Measurements from ENCODE around the gene RDM1. TPM values are rescaled to one million over a fixed set of nuclear protein-coding genes. Genes with fewer than 3 reads are reported as not detected.

RDM1 gene
- polyA plus RNA-seq, 2 of the 4 experiments (the other 2 are of a cell fraction), result 4.3 to 4.6 TPM

DNA sequence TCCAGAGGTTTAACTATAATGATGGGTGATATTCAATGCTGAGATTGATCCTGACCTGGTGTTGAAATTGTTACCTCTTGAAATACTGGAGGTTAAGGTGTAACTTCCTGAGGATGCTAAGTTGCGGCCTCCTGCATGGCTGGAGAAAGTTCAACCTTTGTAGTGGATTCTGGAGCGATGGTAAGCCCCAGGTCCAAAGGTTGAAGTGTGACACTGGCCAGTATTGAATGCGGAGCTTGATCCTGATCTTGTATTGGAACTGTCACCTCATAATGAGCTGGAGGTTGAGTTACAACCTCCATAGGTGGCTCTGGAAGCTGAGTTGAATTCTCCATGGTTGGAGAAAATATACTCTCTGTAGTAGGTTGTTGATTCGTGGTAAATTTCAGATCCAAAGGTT, 17.0 kb downstream of the RDM1 start:
- 30% methylated on average over 4 of the region's 4 CpGs for WGBS (ENCODE audit: missing lambda C conversion rate)
- no peak for FAIRE-seq
- TF ChIP-seq BHLHE40 (IDR thresholded peaks at IDR 0.05; ENCODE audit: low read depth, low read length) (no peak), HOXB13 (CRISPR knock-in tag; IDR thresholded peaks at IDR 0.05; ENCODE audit: low read depth) (no peak), SMC3 (IDR thresholded peaks at IDR 0.05) (no peak), RCOR1 (IDR thresholded peaks at IDR 0.05; ENCODE audit: low read depth, low read length) (no peak), ZFP36 (IDR thresholded peaks at IDR 0.05; ENCODE audit: borderline replicate concordance, partially characterized antibody) (no peak)
- TF ChIP-seq, protein P1, sequence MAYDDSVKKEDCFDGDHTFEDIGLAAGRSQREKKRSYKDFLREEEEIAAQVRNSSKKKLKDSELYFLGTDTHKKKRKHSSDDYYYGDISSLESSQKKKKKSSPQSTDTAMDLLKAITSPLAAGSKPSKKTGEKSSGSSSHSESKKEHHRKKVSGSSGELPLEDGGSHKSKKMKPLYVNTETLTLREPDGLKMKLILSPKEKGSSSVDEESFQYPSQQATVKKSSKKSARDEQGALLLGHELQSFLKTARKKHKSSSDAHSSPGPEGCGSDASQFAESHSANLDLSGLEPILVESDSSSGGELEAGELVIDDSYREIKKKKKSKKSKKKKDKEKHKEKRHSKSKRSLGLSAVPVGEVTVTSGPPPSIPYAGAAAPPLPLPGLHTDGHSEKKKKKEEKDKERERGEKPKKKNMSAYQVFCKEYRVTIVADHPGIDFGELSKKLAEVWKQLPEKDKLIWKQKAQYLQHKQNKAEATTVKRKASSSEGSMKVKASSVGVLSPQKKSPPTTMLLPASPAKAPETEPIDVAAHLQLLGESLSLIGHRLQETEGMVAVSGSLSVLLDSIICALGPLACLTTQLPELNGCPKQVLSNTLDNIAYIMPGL (CRISPR knock-in tag; IDR thresholded peaks at IDR 0.05; ENCODE audit: borderline replicate concordance), result no peak
- TF ChIP-seq, protein P2, sequence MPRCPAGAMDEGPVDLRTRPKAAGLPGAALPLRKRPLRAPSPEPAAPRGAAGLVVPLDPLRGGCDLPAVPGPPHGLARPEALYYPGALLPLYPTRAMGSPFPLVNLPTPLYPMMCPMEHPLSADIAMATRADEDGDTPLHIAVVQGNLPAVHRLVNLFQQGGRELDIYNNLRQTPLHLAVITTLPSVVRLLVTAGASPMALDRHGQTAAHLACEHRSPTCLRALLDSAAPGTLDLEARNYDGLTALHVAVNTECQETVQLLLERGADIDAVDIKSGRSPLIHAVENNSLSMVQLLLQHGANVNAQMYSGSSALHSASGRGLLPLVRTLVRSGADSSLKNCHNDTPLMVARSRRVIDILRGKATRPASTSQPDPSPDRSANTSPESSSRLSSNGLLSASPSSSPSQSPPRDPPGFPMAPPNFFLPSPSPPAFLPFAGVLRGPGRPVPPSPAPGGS (IDR thresholded peaks at IDR 0.05), result no peak
- Histone ChIP-seq H3K4me2 (no peak overlapping the region), H3K27ac (no peak overlapping the region), H3K9me3 (0 out of 3 replicates have a peak, but pooled peaks cover 3% of the 10 kb centered on the region), H3K4me1 (no peaks in the 10 kb centered on the region), H3K4me3 (no peak overlapping the region)
- no peak for ATAC-seq
- ChIA-PET CTCF (interaction anchor here (0.7 to 1.5 kb wide), 5 partner anchors 10 to 56 kb away, joined by 3 to 5 read pairs (median 3); no protein-coding TSS in a partner anchor), POLR2A (no interaction called here)
- DNase-seq (ENCODE audit: low read depth in 1 of 2, low spot score in 1 of 2), result no peak

DNA sequence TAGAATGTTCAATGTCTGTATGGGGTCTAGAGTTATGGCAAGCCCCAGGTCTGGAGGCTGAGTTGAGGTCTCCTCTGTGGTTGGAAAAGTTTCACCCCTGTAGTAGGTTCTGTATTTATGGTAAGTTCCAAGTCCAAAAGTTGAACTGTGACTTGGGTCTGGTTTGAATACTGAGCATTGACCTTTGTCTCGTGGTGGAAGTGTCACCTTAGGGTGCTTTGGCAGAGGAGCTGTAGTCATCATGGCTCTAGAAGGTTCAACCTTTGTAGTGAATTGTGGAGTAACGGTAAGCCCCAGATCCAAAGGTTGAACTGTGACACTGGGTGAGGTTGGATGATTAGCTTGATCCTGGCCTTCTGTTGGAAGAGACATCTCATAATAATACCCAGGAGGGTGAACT, 17.6 kb downstream of the RDM1 start:
- POLR2A ChIA-PET, result no interaction called here

DNA sequence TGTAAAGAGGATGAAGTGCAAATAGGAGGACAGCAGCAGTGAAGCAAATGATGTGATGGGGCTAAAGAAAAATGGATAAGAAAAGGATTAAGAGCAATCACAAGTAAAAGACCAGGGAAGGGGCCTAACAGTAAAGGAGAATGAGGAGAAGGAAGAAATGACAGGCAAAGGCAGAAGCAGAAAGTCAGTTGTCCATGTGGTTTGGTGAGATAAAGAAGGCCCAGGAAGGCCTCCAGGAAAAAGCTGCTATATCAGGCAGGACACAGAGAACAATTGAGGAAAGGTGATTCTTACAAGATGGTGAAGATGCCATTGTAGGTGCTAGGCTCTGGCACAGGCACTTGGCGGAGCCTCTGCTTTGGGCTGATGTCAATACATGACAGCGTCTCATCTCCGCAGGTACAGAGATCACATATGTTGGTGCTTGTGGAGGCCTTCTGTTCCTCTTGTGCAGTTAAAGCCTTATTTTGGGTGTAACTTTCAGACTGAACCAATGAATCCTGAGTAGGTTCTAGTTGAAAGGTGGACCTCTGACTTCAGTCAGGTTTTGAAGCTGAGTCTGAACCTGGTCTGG, 18.1 kb downstream of the RDM1 start:
- DNase-seq (ENCODE audit: low read depth in 1 of 2, low spot score in 1 of 2), result no peak
- no peak overlapping the region for H3K4me3 ChIP-seq
- H3K27ac ChIP-seq, result no peak overlapping the region
- 91% methylated on average over 3 of the region's 3 CpGs for WGBS (ENCODE audit: missing lambda C conversion rate)
- ATAC-seq, result no peak
- H3K4me1 ChIP-seq, result no peaks in the 10 kb centered on the region
- ChIA-PET CTCF (interaction anchor here (0.6 to 2.3 kb wide), 4 partner anchors 8 to 64 kb away, joined by 3 to 6 read pairs (median 4); no protein-coding TSS in a partner anchor), POLR2A (no interaction called here)
- no peak overlapping the region for H3K4me2 ChIP-seq
- 0 out of 3 replicates have a peak, but pooled peaks cover 3% of the 10 kb centered on the region for H3K9me3 ChIP-seq
- TF ChIP-seq MAZ (IDR thresholded peaks at IDR 0.05; ENCODE audit: borderline replicate concordance, low read depth, low read length) (no peak), RFX5 (IDR thresholded peaks at IDR 0.05) (no peak), CBX8 (IDR thresholded peaks at IDR 0.05) (no peak)
- no peak for FAIRE-seq

More for the DNA sequence above, 17.6 kb downstream of the RDM1 start:
- CTCF ChIA-PET, result interaction anchor here (1.2 to 2.3 kb wide), 3 partner anchors 9 to 56 kb away, joined by 3 to 6 read pairs (median 3); no protein-coding TSS in a partner anchor
- ATAC-seq, result no peak
- no peak for TF ChIP-seq CBX8 (IDR thresholded peaks at IDR 0.05)
- TF ChIP-seq NR3C1 (IDR thresholded peaks at IDR 0.05), result no peak
- TF ChIP-seq, protein P3, sequence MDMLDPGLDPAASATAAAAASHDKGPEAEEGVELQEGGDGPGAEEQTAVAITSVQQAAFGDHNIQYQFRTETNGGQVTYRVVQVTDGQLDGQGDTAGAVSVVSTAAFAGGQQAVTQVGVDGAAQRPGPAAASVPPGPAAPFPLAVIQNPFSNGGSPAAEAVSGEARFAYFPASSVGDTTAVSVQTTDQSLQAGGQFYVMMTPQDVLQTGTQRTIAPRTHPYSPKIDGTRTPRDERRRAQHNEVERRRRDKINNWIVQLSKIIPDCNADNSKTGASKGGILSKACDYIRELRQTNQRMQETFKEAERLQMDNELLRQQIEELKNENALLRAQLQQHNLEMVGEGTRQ (IDR thresholded peaks at IDR 0.05), result no peak
- no peak for TF ChIP-seq CHD4 (IDR thresholded peaks at IDR 0.05; ENCODE audit: borderline replicate concordance)
- no peak for TF ChIP-seq FOSB (CRISPR knock-in tag; IDR thresholded peaks at IDR 0.05)
- Histone ChIP-seq H3K4me1 (no peaks in the 10 kb centered on the region), H3K9me3 (0 out of 3 replicates have a peak, but pooled peaks cover 3% of the 10 kb centered on the region), H3K4me3 (no peak overlapping the region), H3K4me2 (no peak overlapping the region), H3K27ac (no peak overlapping the region)
- FAIRE-seq, result no peak
- no peak for DNase-seq (ENCODE audit: low read depth in 1 of 2, low spot score in 1 of 2)
- WGBS (ENCODE audit: missing lambda C conversion rate), result 38% methylated on average over 2 of the region's 2 CpGs

DNA sequence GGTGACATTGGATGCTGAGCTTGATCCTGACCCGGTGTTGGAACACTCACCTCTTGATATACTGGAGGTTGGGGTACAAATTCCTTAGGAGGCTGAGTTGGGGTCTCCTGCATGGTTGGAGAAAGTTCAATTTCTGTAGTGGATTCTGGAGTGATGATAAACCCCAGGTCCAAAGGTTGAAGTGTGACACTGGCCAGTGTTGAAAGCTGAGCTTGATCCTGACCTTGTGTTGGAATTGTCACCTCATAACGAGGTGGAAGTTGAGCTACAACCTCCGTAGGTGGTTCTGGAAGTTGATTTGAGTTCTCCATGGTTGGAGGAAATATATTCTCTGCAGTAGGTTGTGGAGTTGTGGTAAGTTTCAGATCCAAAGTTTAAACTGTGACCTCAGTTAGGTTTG, 21.2 kb downstream of the RDM1 start:
- Histone ChIP-seq H3K4me1 (no peaks in the 10 kb centered on the region), H3K4me3 (no peak overlapping the region), H3K27ac (no peak overlapping the region), H3K9me3 (0 out of 3 replicates have a peak, but pooled peaks cover 3% of the 10 kb centered on the region), H3K4me2 (no peak overlapping the region)
- CTCF ChIA-PET, result interaction anchor here (0.9 to 3.9 kb wide), 5 partner anchors 9 to 145 kb away, joined by 3 to 12 read pairs (median 4); no protein-coding TSS in a partner anchor
- no peak for DNase-seq (ENCODE audit: low read depth in 1 of 2, low spot score in 1 of 2)
- WGBS (ENCODE audit: missing lambda C conversion rate), result 34% methylated on average over 3 of the region's 3 CpGs
- POLR2A ChIA-PET, result no interaction called here
- FAIRE-seq, result no peak
- ATAC-seq, result no peak
- TF ChIP-seq, protein P2 (IDR thresholded peaks at IDR 0.05), result no peak
- TF ChIP-seq JUNB (IDR thresholded peaks at IDR 0.05), result no peak
- no peak for TF ChIP-seq RARB (CRISPR knock-in tag; IDR thresholded peaks at IDR 0.05)
- TF ChIP-seq JUN (IDR thresholded peaks at IDR 0.05), result no peak
- TF ChIP-seq, protein P4, sequence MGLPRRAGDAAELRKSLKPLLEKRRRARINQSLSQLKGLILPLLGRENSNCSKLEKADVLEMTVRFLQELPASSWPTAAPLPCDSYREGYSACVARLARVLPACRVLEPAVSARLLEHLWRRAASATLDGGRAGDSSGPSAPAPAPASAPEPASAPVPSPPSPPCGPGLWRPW (IDR thresholded peaks at IDR 0.05), result no peak
- TF ChIP-seq CHD4 (IDR thresholded peaks at IDR 0.05; ENCODE audit: borderline replicate concordance), result no peak
- no peak for TF ChIP-seq HOXB13 (CRISPR knock-in tag; IDR thresholded peaks at IDR 0.05; ENCODE audit: low read depth)
- TF ChIP-seq RCOR1 (IDR thresholded peaks at IDR 0.05; ENCODE audit: low read depth, low read length), result no peak
- TF ChIP-seq EHMT2 (IDR thresholded peaks at IDR 0.05; ENCODE audit: low read depth), result no peak

Data from A549 (cell line).